ENCODE data around the gene PCNT.

The PCNT gene

DNA sequence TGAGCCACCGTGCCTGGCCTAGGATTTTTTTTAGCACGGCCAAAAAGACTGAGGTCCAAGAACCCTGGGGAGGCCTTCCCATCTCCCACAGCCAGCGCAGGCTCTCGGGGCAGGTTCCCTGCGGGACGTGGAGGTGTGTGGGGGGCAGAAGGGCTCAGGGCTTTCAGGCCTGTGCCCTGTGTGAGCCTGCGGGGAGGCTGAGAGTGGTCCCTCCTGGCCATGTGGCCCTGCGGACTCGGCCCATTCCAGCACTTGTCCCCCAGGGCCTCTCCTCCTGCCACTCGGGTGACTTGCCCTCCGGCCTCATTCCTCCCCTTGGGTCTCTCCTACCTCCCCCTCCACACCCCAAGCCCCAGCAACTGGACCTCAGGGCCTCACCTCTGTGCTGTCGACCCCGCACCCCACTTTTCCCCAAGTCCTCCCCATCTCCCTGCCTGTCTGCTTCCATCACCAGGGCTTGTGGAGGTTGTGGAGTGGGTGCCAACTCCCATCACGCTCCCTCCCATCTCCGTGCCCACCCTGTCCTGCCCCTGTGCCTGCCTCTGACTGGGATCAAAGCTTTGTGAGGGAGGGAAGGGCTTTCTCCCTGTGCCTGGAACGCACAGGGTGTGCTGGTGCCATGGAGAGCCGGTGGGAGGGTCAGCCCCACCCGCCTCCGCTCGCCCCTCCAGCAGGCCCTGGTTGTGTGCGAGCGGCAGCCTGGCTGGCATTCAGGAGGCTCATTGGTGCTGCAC lies 102.5 kb downstream of the PCNT start:
- no peak overlapping the region for H3K4me2 ChIP-seq (ENCODE audit: low read length)
- H3K9ac ChIP-seq (ENCODE audit: low read length): no peak overlapping the region
- no peak overlapping the region for H3K4me3 ChIP-seq (ENCODE audit: low read length)
- H3K9me3 ChIP-seq (ENCODE audit: insufficient read depth, low read length): no peaks in the 10 kb centered on the region
- H3K27ac ChIP-seq (ENCODE audit: low read length): no peak overlapping the region
- H3K4me1 ChIP-seq (ENCODE audit: low read length): no peaks in the 10 kb centered on the region
- peaks cover 5% of the 10 kb centered on the region for H3K36me3 ChIP-seq (replicated peaks; ENCODE audit: low read depth, low read length)
- H3K27me3 ChIP-seq (ENCODE audit: low read depth, low read length): no peaks in the 10 kb centered on the region
- TF ChIP-seq, protein P1, sequence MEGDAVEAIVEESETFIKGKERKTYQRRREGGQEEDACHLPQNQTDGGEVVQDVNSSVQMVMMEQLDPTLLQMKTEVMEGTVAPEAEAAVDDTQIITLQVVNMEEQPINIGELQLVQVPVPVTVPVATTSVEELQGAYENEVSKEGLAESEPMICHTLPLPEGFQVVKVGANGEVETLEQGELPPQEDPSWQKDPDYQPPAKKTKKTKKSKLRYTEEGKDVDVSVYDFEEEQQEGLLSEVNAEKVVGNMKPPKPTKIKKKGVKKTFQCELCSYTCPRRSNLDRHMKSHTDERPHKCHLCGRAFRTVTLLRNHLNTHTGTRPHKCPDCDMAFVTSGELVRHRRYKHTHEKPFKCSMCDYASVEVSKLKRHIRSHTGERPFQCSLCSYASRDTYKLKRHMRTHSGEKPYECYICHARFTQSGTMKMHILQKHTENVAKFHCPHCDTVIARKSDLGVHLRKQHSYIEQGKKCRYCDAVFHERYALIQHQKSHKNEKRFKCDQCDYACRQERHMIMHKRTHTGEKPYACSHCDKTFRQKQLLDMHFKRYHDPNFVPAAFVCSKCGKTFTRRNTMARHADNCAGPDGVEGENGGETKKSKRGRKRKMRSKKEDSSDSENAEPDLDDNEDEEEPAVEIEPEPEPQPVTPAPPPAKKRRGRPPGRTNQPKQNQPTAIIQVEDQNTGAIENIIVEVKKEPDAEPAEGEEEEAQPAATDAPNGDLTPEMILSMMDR (IDR thresholded peaks at IDR 0.05; ENCODE audit: low read depth, low read length): no peak
- TF ChIP-seq EZH2phosphoT487 (IDR thresholded peaks at IDR 0.05; ENCODE audit: low read depth): no peak
- no peaks in the 10 kb centered on the region for H4K20me1 ChIP-seq (ENCODE audit: insufficient read depth, low read length)
- no peaks in the 10 kb centered on the region for H3K79me2 ChIP-seq (ENCODE audit: low read length)
- H2AFZ ChIP-seq (ENCODE audit: low read depth, low read length): no peak overlapping the region

GRCh38 chr21:46427516-46427915 lies 103.6 kb downstream of the PCNT start:
- Histone ChIP-seq H3K4me2 (ENCODE audit: low read length) (no peak overlapping the region), H3K36me3 (replicated peaks; ENCODE audit: low read depth, low read length) (peaks cover 4% of the 10 kb centered on the region), H3K9me3 (ENCODE audit: insufficient read depth, low read length) (no peaks in the 10 kb centered on the region), H3K4me3 (ENCODE audit: low read length) (no peak overlapping the region), H3K27ac (ENCODE audit: low read length) (no peak overlapping the region), H3K9ac (ENCODE audit: low read length) (no peak overlapping the region), H4K20me1 (ENCODE audit: insufficient read depth, low read length) (no peaks in the 10 kb centered on the region), H3K79me2 (ENCODE audit: low read length) (no peaks in the 10 kb centered on the region), H3K27me3 (ENCODE audit: low read depth, low read length) (no peaks in the 10 kb centered on the region), H3K4me1 (ENCODE audit: low read length) (peaks cover 8% of the 10 kb centered on the region), H2AFZ (ENCODE audit: low read depth, low read length) (no peak overlapping the region)
- no peak for TF ChIP-seq EZH2phosphoT487 (IDR thresholded peaks at IDR 0.05; ENCODE audit: low read depth)
- TF ChIP-seq, protein P1 (IDR thresholded peaks at IDR 0.05; ENCODE audit: low read depth, low read length): no peak

DNA sequence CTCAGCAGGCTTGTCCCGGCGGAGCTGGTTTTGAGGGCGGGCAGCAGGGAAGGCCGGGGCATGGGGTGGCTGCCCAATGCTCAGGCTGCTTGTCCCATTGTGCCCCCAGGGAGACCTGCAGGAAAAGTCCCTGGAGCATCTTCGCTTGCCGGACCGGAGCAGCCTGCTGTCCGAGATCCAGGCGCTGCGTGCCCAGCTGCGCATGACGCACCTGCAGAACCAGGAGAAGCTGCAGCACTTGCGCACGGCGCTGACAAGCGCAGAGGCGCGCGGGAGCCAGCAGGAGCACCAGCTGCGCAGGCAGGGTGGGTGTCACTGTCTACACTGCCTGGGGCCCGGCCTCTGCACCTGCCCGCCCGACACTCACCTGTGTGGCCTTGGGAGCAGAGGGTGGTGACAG lies 104.3 kb downstream of the PCNT start:
- Histone ChIP-seq H3K4me2 (ENCODE audit: low read length) (no peak overlapping the region), H3K27ac (ENCODE audit: low read length) (no peak overlapping the region), H3K9ac (ENCODE audit: low read length) (no peak overlapping the region), H4K20me1 (ENCODE audit: insufficient read depth, low read length) (no peaks in the 10 kb centered on the region), H2AFZ (ENCODE audit: low read depth, low read length) (no peak overlapping the region), H3K4me3 (ENCODE audit: low read length) (no peak overlapping the region), H3K36me3 (replicated peaks; ENCODE audit: low read depth, low read length) (peaks cover 2% of the 10 kb centered on the region), H3K9me3 (ENCODE audit: insufficient read depth, low read length) (no peaks in the 10 kb centered on the region), H3K79me2 (ENCODE audit: low read length) (no peaks in the 10 kb centered on the region), H3K27me3 (ENCODE audit: low read depth, low read length) (no peaks in the 10 kb centered on the region), H3K4me1 (ENCODE audit: low read length) (peaks cover 8% of the 10 kb centered on the region)
- TF ChIP-seq EZH2phosphoT487 (IDR thresholded peaks at IDR 0.05; ENCODE audit: low read depth): no peak
- TF ChIP-seq, protein P1 (IDR thresholded peaks at IDR 0.05; ENCODE audit: low read depth, low read length): no peak

DNA sequence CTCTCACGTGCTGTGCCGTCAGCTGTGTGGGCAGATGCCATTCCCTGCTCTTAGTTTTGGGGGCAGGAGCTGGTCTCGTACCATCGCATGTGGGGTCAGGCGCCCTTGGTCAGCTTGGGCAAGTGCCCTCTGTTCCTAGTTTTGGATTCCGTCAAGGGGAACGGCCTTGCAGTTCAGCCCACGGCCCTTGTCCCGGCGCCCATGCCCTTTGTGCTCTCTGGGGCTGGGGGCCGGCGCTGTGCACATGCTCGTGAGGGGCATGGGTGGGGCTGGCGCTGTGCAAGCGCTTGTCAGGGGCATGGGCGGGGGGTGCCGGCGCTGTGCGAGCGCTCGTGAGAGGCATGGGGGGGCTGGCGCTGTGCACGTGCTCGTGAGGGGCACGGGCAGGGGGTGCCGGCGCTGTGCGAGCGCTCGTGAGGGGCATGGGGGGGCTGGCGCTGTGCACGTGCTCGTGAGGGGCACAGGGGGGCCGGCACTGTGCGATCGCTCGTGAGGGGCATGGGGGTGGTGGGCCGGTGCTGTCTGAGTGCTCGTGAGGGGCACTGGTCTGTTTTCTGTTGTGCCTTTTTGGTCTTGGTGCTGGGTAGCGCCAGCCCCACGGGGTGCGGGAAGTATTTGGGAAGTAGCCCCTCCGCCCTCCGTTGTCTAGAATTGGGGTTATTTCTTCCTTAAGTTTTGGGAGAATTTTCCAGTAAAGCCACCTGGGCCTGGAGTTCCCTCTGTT lies 105.2 kb downstream of the PCNT start:
- peaks cover 2% of the 10 kb centered on the region for H3K36me3 ChIP-seq (replicated peaks; ENCODE audit: low read depth, low read length)
- TF ChIP-seq EZH2phosphoT487 (IDR thresholded peaks at IDR 0.05; ENCODE audit: low read depth): no peak
- TF ChIP-seq, protein P1 (IDR thresholded peaks at IDR 0.05; ENCODE audit: low read depth, low read length): no peak
- H3K79me2 ChIP-seq (ENCODE audit: low read length): no peaks in the 10 kb centered on the region
- H3K27ac ChIP-seq (ENCODE audit: low read length): no peak overlapping the region
- no peak overlapping the region for H3K9ac ChIP-seq (ENCODE audit: low read length)
- no peaks in the 10 kb centered on the region for H3K27me3 ChIP-seq (ENCODE audit: low read depth, low read length)
- no peak overlapping the region for H3K4me2 ChIP-seq (ENCODE audit: low read length)
- H4K20me1 ChIP-seq (ENCODE audit: insufficient read depth, low read length): no peaks in the 10 kb centered on the region
- H3K9me3 ChIP-seq (ENCODE audit: insufficient read depth, low read length): no peaks in the 10 kb centered on the region
- no peak overlapping the region for H2AFZ ChIP-seq (ENCODE audit: low read depth, low read length)
- peaks cover 8% of the 10 kb centered on the region for H3K4me1 ChIP-seq (ENCODE audit: low read length)
- no peak overlapping the region for H3K4me3 ChIP-seq (ENCODE audit: low read length)

Measured in OCI-LY3 (cell line).